Measurements from ENCODE around the gene LRRC2.
"Not testable (repeated sequence)": the region's sequence is repeated elsewhere in the genome, so short reads cannot be mapped to it uniquely, and the experiment has no call there.

LRRC2 gene

GRCh38 chr3:46497556-46498265 is 68.4 kb downstream of the LRRC2 start, which contains the start of gene RTP3:
RTP3 (plus strand) TSS chr3:46497976; CDS start chr3:46498063, 87 bp downstream.
- no peaks in the 10 kb centered on the region for H3K79me2 ChIP-seq (ENCODE audit: control insufficient read depth, insufficient read depth, low read length)
- WGBS (ENCODE audit: extremely low coverage, insufficient coverage, low lambda C conversion rate): no CpG with 5 or more reads among the region's 9 CpGs
- H2BK15ac ChIP-seq (replicated peaks; ENCODE audit: low read depth): no peak within 1 kb of the TSS
- no peak within 1 kb of the TSS for H2BK120ac ChIP-seq (ENCODE audit: low read depth, low read length)
- no peak within 1 kb of the TSS for H3K4me2 ChIP-seq (ENCODE audit: low read length)
- H3K4me3 ChIP-seq (ENCODE audit: low read length): no peak within 1 kb of the TSS
- H2BK5ac ChIP-seq (ENCODE audit: low read length): no peak within 1 kb of the TSS
- H3K79me1 ChIP-seq (ENCODE audit: low read length): no peaks in the 10 kb centered on the region
- H4K8ac ChIP-seq (ENCODE audit: low read depth, low read length): no peak within 1 kb of the TSS
- H3K27ac ChIP-seq (ENCODE audit: low read depth, low read length): no peak within 1 kb of the TSS
- H3K27me3 ChIP-seq (ENCODE audit: insufficient read depth, low read length, poor library complexity): no peaks in the 10 kb centered on the region
- peaks cover 3% of the 10 kb centered on the region for H3K4me1 ChIP-seq (ENCODE audit: control insufficient read depth, low read depth, low read length)
- H3K23ac ChIP-seq (ENCODE audit: low read length): no peak within 1 kb of the TSS
- no peak within 1 kb of the TSS for H4K5ac ChIP-seq (ENCODE audit: low read length)
- H3K36me3 ChIP-seq (ENCODE audit: control insufficient read depth, insufficient read depth, low read length): no peaks in the 10 kb centered on the region
- H3K56ac ChIP-seq (ENCODE audit: low read length): peak within 1 kb of the TSS; percentile 75
- peak within 1 kb of the TSS; percentile 1 for H3K4ac ChIP-seq (ENCODE audit: low read depth, low read length)
- H2AK5ac ChIP-seq (ENCODE audit: low read length): peak within 1 kb of the TSS; percentile 30
- H3K18ac ChIP-seq (ENCODE audit: low read length): peak within 1 kb of the TSS; percentile 10
- H3K9ac ChIP-seq (ENCODE audit: low read length): no peak within 1 kb of the TSS
- no peak for DNase-seq

- Histone ChIP-seq H2AK5ac (ENCODE audit: low read length) (peak overlapping the region; percentile 30), H3K79me1 (ENCODE audit: low read length) (no peaks in the 10 kb centered on the region), H2BK120ac (ENCODE audit: low read depth, low read length) (no peak overlapping the region), H3K4me2 (ENCODE audit: low read length) (no peak overlapping the region), H3K9ac (ENCODE audit: low read length) (no peak overlapping the region), H3K4ac (ENCODE audit: low read depth, low read length) (peak overlapping the region; percentile 1), H3K56ac (ENCODE audit: low read length) (peak overlapping the region; percentile 75), H3K4me1 (ENCODE audit: control insufficient read depth, low read depth, low read length) (peaks cover 3% of the 10 kb centered on the region), H3K27ac (ENCODE audit: low read depth, low read length) (no peak overlapping the region), H3K27me3 (ENCODE audit: insufficient read depth, low read length, poor library complexity) (no peaks in the 10 kb centered on the region), H3K36me3 (ENCODE audit: control insufficient read depth, insufficient read depth, low read length) (no peaks in the 10 kb centered on the region), H4K5ac (ENCODE audit: low read length) (no peak overlapping the region), H3K79me2 (ENCODE audit: control insufficient read depth, insufficient read depth, low read length) (no peaks in the 10 kb centered on the region), H3K23ac (ENCODE audit: low read length) (no peak overlapping the region), H3K4me3 (ENCODE audit: low read length) (no peak overlapping the region), H4K8ac (ENCODE audit: low read depth, low read length) (no peak overlapping the region), H3K18ac (ENCODE audit: low read length) (no peak overlapping the region), H2BK15ac (replicated peaks; ENCODE audit: low read depth) (no peak overlapping the region), H2BK5ac (ENCODE audit: low read length) (no peak overlapping the region)
- peak; percentile 64 for DNase-seq
- no CpG with 5 or more reads among the region's 9 CpGs for WGBS (ENCODE audit: extremely low coverage, insufficient coverage, low lambda C conversion rate)
Measured at GRCh38 chr3:46496746-46497555, 69.2 kb downstream of the LRRC2 start.

- no peak overlapping the region for H3K4me2 ChIP-seq (ENCODE audit: low read length)
- peak; percentile 64 for DNase-seq
- no peak overlapping the region for H3K4ac ChIP-seq (ENCODE audit: low read depth, low read length)
- peak overlapping the region; percentile 1 for H2BK15ac ChIP-seq (replicated peaks; ENCODE audit: low read depth)
- H3K27me3 ChIP-seq (ENCODE audit: insufficient read depth, low read length, poor library complexity): no peaks in the 10 kb centered on the region
- H3K56ac ChIP-seq (ENCODE audit: low read length): peak overlapping the region; percentile 0
- peaks cover 3% of the 10 kb centered on the region for H3K4me1 ChIP-seq (ENCODE audit: control insufficient read depth, low read depth, low read length)
- H3K23ac ChIP-seq (ENCODE audit: low read length): no peak overlapping the region
- peak overlapping the region; percentile 19 for H2BK5ac ChIP-seq (ENCODE audit: low read length)
- peak overlapping the region; percentile 32 for H3K18ac ChIP-seq (ENCODE audit: low read length)
- no peak overlapping the region for H2BK120ac ChIP-seq (ENCODE audit: low read depth, low read length)
- no peak overlapping the region for H2AK5ac ChIP-seq (ENCODE audit: low read length)
- H4K5ac ChIP-seq (ENCODE audit: low read length): no peak overlapping the region
- H3K9ac ChIP-seq (ENCODE audit: low read length): no peak overlapping the region
- H3K79me1 ChIP-seq (ENCODE audit: low read length): no peaks in the 10 kb centered on the region
- H3K27ac ChIP-seq (ENCODE audit: low read depth, low read length): peak overlapping the region; percentile 69
- H3K4me3 ChIP-seq (ENCODE audit: low read length): no peak overlapping the region
- H3K79me2 ChIP-seq (ENCODE audit: control insufficient read depth, insufficient read depth, low read length): no peaks in the 10 kb centered on the region
- H4K8ac ChIP-seq (ENCODE audit: low read depth, low read length): no peak overlapping the region
- no CpG with 5 or more reads among the region's 5 CpGs for WGBS (ENCODE audit: extremely low coverage, insufficient coverage, low lambda C conversion rate)
- H3K36me3 ChIP-seq (ENCODE audit: control insufficient read depth, insufficient read depth, low read length): no peaks in the 10 kb centered on the region
Measured at GRCh38 chr3:46495901-46496456, 70.1 kb downstream of the LRRC2 start.

GRCh38 chr3:46494491-46494890 is 71.6 kb downstream of the LRRC2 start:
- not testable (repeated sequence) for H4K5ac ChIP-seq (ENCODE audit: low read length); DNase-seq; H3K4me3 ChIP-seq (ENCODE audit: low read length); H3K4me2 ChIP-seq (ENCODE audit: low read length); H3K79me1 ChIP-seq (ENCODE audit: low read length); H3K27ac ChIP-seq (ENCODE audit: low read depth, low read length); H3K79me2 ChIP-seq (ENCODE audit: control insufficient read depth, insufficient read depth, low read length); H2AK5ac ChIP-seq (ENCODE audit: low read length); H2BK15ac ChIP-seq (replicated peaks; ENCODE audit: low read depth); H3K36me3 ChIP-seq (ENCODE audit: control insufficient read depth, insufficient read depth, low read length); H3K4ac ChIP-seq (ENCODE audit: low read depth, low read length); H3K18ac ChIP-seq (ENCODE audit: low read length); H2BK120ac ChIP-seq (ENCODE audit: low read depth, low read length); H3K4me1 ChIP-seq (ENCODE audit: control insufficient read depth, low read depth, low read length); H3K9ac ChIP-seq (ENCODE audit: low read length); H3K27me3 ChIP-seq (ENCODE audit: insufficient read depth, low read length, poor library complexity); H3K56ac ChIP-seq (ENCODE audit: low read length); H2BK5ac ChIP-seq (ENCODE audit: low read length); H4K8ac ChIP-seq (ENCODE audit: low read depth, low read length); H3K23ac ChIP-seq (ENCODE audit: low read length)
- WGBS (ENCODE audit: extremely low coverage, insufficient coverage, low lambda C conversion rate): no CpG with 5 or more reads among the region's 33 CpGs

- H3K9ac ChIP-seq (ENCODE audit: low read length): no peak overlapping the region
- no peak overlapping the region for H2AK5ac ChIP-seq (ENCODE audit: low read length)
- no peak overlapping the region for H3K4me2 ChIP-seq (ENCODE audit: low read length)
- no peaks in the 10 kb centered on the region for H3K79me2 ChIP-seq (ENCODE audit: control insufficient read depth, insufficient read depth, low read length)
- no peak overlapping the region for H3K18ac ChIP-seq (ENCODE audit: low read length)
- no peaks in the 10 kb centered on the region for H3K36me3 ChIP-seq (ENCODE audit: control insufficient read depth, insufficient read depth, low read length)
- no peak overlapping the region for H2BK120ac ChIP-seq (ENCODE audit: low read depth, low read length)
- H3K56ac ChIP-seq (ENCODE audit: low read length): no peak overlapping the region
- H3K27ac ChIP-seq (ENCODE audit: low read depth, low read length): no peak overlapping the region
- no peak overlapping the region for H2BK5ac ChIP-seq (ENCODE audit: low read length)
- H4K5ac ChIP-seq (ENCODE audit: low read length): no peak overlapping the region
- no peaks in the 10 kb centered on the region for H3K79me1 ChIP-seq (ENCODE audit: low read length)
- H3K4ac ChIP-seq (ENCODE audit: low read depth, low read length): no peak overlapping the region
- no peak overlapping the region for H4K8ac ChIP-seq (ENCODE audit: low read depth, low read length)
- no peak for DNase-seq
- WGBS (ENCODE audit: extremely low coverage, insufficient coverage, low lambda C conversion rate): no CpG with 5 or more reads among the region's 6 CpGs
- no peak overlapping the region for H2BK15ac ChIP-seq (replicated peaks; ENCODE audit: low read depth)
- peaks cover 5% of the 10 kb centered on the region for H3K4me1 ChIP-seq (ENCODE audit: control insufficient read depth, low read depth, low read length)
- no peaks in the 10 kb centered on the region for H3K27me3 ChIP-seq (ENCODE audit: insufficient read depth, low read length, poor library complexity)
- H3K23ac ChIP-seq (ENCODE audit: low read length): no peak overlapping the region
- no peak overlapping the region for H3K4me3 ChIP-seq (ENCODE audit: low read length)
Measured at GRCh38 chr3:46492890-46493547, 73.1 kb downstream of the LRRC2 start.

All from mesendoderm (in vitro differentiated cells).